GM18873 (cell line): ENCODE data around the gene ZC3H7B.

Experiments
- ATAC-seq: cut with Tn5 transposase; IDR thresholded peaks from one replicate; pipeline ENCODE4 v1.9.1; 2021; ENCODE audit warnings: mild to moderate bottlenecking, moderate library complexity, moderate number of reproducible peaks; ENCODE audit not compliant: unreplicated experiment, low FRiP score

The ZC3H7B gene

GRCh38 chr22:41352058-41352457 lies 50.7 kb downstream of the ZC3H7B start:
- ATAC-seq: no peak

- no peak for ATAC-seq
Measured at GRCh38 chr22:41353862-41354575, 52.7 kb downstream of the ZC3H7B start.

GRCh38 chr22:41354979-41355378 lies 53.7 kb downstream of the ZC3H7B start:
- ATAC-seq: no peak

- no peak for ATAC-seq
Measured at GRCh38 chr22:41355895-41356294, 54.6 kb downstream of the ZC3H7B start.

GRCh38 chr22:41356430-41357028 lies 55.2 kb downstream of the ZC3H7B start:
- ATAC-seq: no peak

- no peak for ATAC-seq
Measured at GRCh38 chr22:41357191-41357590, 55.9 kb downstream of the ZC3H7B start.

- no peak for ATAC-seq
Measured at GRCh38 chr22:41358927-41359326, 57.6 kb downstream of the ZC3H7B start.

GRCh38 chr22:41359376-41359775 lies 58.1 kb downstream of the ZC3H7B start:
- ATAC-seq: no peak

- no peak for ATAC-seq
Measured at GRCh38 chr22:41360126-41360525, 58.8 kb downstream of the ZC3H7B start.

GRCh38 chr22:41361716-41362310 lies 60.5 kb downstream of the ZC3H7B start:
- no peak for ATAC-seq

- ATAC-seq: no peak
Measured at GRCh38 chr22:41362615-41363014, 61.3 kb downstream of the ZC3H7B start.

GRCh38 chr22:41364233-41364632 lies 62.9 kb downstream of the ZC3H7B start:
- ATAC-seq: no peak

GRCh38 chr22:41364955-41365354 lies 63.6 kb downstream of the ZC3H7B start:
- no peak for ATAC-seq

- ATAC-seq: no peak
Measured at GRCh38 chr22:41365425-41365824, 64.1 kb downstream of the ZC3H7B start.

GRCh38 chr22:41366323-41367029 lies 65.2 kb downstream of the ZC3H7B start:
- ATAC-seq: no peak

- no peak for ATAC-seq
Measured at GRCh38 chr22:41367039-41367679, 65.8 kb downstream of the ZC3H7B start.

- no peak for ATAC-seq
Measured at GRCh38 chr22:41367680-41368542, 66.6 kb downstream of the ZC3H7B start.

- no peak for ATAC-seq
Measured at GRCh38 chr22:41368543-41369423, 67.5 kb downstream of the ZC3H7B start.

- ATAC-seq: no peak
Measured at GRCh38 chr22:41369424-41369745, 68.1 kb downstream of the ZC3H7B start.
